Measurements from ENCODE around the gene MLPH. TPM values are rescaled to one million over a fixed set of nuclear protein-coding genes. Genes with fewer than 3 reads are reported as not detected.

The MLPH gene
- total RNA-seq, 1 donor from 2014 or later = not detected

DNA sequence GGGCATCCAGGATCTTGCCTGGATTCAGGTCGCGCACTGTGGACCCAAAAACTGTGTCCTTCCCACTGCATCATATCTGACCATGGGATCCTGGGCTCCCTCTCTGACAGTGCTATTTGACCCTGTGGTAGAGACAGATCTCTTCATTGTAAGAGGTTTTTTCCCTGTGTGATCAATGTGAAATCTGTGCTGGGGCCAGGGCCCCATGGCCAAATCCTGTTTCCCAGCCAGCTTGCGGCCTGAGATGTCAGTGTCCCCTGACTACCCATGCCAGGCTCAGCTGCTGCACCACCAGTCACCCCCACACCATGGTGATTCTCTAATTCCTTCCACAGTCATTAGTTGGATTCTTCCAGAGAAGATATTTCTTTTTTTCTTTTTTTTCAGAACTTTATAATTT is 82.8 kb downstream of the MLPH start:
- TF ChIP-seq EZH2 (IDR thresholded peaks at IDR 0.05) (no peak), EZH2phosphoT487 (IDR thresholded peaks at IDR 0.05) (no peak)
- TF ChIP-seq, protein P1, sequence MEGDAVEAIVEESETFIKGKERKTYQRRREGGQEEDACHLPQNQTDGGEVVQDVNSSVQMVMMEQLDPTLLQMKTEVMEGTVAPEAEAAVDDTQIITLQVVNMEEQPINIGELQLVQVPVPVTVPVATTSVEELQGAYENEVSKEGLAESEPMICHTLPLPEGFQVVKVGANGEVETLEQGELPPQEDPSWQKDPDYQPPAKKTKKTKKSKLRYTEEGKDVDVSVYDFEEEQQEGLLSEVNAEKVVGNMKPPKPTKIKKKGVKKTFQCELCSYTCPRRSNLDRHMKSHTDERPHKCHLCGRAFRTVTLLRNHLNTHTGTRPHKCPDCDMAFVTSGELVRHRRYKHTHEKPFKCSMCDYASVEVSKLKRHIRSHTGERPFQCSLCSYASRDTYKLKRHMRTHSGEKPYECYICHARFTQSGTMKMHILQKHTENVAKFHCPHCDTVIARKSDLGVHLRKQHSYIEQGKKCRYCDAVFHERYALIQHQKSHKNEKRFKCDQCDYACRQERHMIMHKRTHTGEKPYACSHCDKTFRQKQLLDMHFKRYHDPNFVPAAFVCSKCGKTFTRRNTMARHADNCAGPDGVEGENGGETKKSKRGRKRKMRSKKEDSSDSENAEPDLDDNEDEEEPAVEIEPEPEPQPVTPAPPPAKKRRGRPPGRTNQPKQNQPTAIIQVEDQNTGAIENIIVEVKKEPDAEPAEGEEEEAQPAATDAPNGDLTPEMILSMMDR (IDR thresholded peaks at IDR 0.05) = no peak
- no peak for DNase-seq (ENCODE audit: low spot score)
- Histone ChIP-seq H3K27ac (no peak overlapping the region), H3K4me3 (no peak overlapping the region), H3K4me2 (no peak overlapping the region), H4K20me1 (ENCODE audit: low read depth) (no peaks in the 10 kb centered on the region), H3K79me2 (ENCODE audit: low read depth) (no peaks in the 10 kb centered on the region), H3K27me3 (no peaks in the 10 kb centered on the region), H2AFZ (replicated peaks) (no peak overlapping the region), H3K36me3 (no peaks in the 10 kb centered on the region), H3K4me1 (no peaks in the 10 kb centered on the region), H3K9ac (no peak overlapping the region), H3K9me3 (ENCODE audit: low read depth) (no peaks in the 10 kb centered on the region), H3F3A (ENCODE audit: low read depth) (peaks cover 3% of the 10 kb centered on the region)
- no peak overlapping the region for H3K4me3 Mint-ChIP-seq
- H3K27me3 Mint-ChIP-seq (ENCODE audit: insufficient read depth, low read depth) = peaks cover 6% of the 10 kb centered on the region
- peaks cover 12% of the 10 kb centered on the region for H3K4me1 Mint-ChIP-seq
- H3K9me3 Mint-ChIP-seq = no peaks in the 10 kb centered on the region
- no peaks in the 10 kb centered on the region for H3K36me3 Mint-ChIP-seq
- H3K27ac Mint-ChIP-seq = no peak overlapping the region

DNA sequence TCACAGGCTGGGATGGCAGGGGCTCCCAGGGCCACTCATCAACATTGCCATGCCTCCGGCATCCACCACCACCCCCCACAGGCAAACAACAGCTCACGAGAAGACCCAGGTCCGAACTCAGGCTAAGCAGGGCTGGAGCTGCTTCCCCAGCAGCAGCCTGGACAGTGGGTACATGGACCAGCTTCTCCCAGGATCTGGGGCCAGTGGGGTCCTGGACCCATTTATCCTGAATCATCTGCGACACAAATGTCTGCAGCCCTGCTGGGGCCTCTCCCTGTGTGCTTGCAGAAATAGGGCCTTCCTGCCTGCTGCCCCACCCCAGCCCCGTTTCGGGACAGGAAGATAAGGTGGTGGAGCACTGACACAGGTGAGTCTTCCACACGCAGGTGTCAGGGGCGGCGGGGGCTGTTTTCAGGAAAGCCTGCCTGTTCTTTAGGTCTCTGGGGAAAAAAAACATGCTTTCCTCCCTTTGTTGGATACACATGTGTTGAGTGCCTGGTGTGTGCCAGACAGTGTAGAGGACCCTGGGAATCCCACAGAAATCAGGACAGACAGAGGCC is 83.8 kb downstream of the MLPH start:
- Histone ChIP-seq H2AFZ (replicated peaks) (no peak overlapping the region), H4K20me1 (ENCODE audit: low read depth) (no peaks in the 10 kb centered on the region), H3K9me3 (ENCODE audit: low read depth) (no peaks in the 10 kb centered on the region), H3K9ac (no peak overlapping the region), H3K4me2 (no peak overlapping the region), H3K79me2 (ENCODE audit: low read depth) (no peaks in the 10 kb centered on the region), H3K4me1 (no peaks in the 10 kb centered on the region), H3F3A (ENCODE audit: low read depth) (no peaks in the 10 kb centered on the region), H3K4me3 (no peak overlapping the region), H3K36me3 (no peaks in the 10 kb centered on the region), H3K27ac (no peak overlapping the region), H3K27me3 (no peaks in the 10 kb centered on the region)
- H3K4me1 Mint-ChIP-seq = peaks cover 12% of the 10 kb centered on the region
- H3K9me3 Mint-ChIP-seq = no peaks in the 10 kb centered on the region
- no peak overlapping the region for H3K4me3 Mint-ChIP-seq
- H3K27me3 Mint-ChIP-seq (ENCODE audit: insufficient read depth, low read depth) = peaks cover 6% of the 10 kb centered on the region
- no peak for DNase-seq (ENCODE audit: low spot score)
- H3K27ac Mint-ChIP-seq = no peak overlapping the region
- TF ChIP-seq EZH2phosphoT487 (IDR thresholded peaks at IDR 0.05) (no peak), EZH2 (IDR thresholded peaks at IDR 0.05) (no peak)
- TF ChIP-seq, protein P1 (IDR thresholded peaks at IDR 0.05) = no peak
- no peaks in the 10 kb centered on the region for H3K36me3 Mint-ChIP-seq

- Histone ChIP-seq H3K27ac (no peak overlapping the region), H2AFZ (replicated peaks) (no peak overlapping the region), H4K20me1 (ENCODE audit: low read depth) (no peaks in the 10 kb centered on the region), H3K9ac (no peak overlapping the region), H3F3A (ENCODE audit: low read depth) (no peaks in the 10 kb centered on the region), H3K36me3 (no peaks in the 10 kb centered on the region), H3K4me3 (no peak overlapping the region), H3K27me3 (no peaks in the 10 kb centered on the region), H3K79me2 (ENCODE audit: low read depth) (no peaks in the 10 kb centered on the region), H3K4me2 (no peak overlapping the region), H3K9me3 (ENCODE audit: low read depth) (no peaks in the 10 kb centered on the region), H3K4me1 (no peaks in the 10 kb centered on the region)
- no peak for TF ChIP-seq EZH2phosphoT487 (IDR thresholded peaks at IDR 0.05)
- TF ChIP-seq EZH2 (IDR thresholded peaks at IDR 0.05) = no peak
- TF ChIP-seq, protein P1 (IDR thresholded peaks at IDR 0.05) = no peak
- DNase-seq (ENCODE audit: low spot score) = no peak
- H3K27ac Mint-ChIP-seq = no peak overlapping the region
- H3K36me3 Mint-ChIP-seq = no peaks in the 10 kb centered on the region
- H3K4me3 Mint-ChIP-seq = peak overlapping the region; percentile 53
- H3K9me3 Mint-ChIP-seq = no peaks in the 10 kb centered on the region
- peaks cover 6% of the 10 kb centered on the region for H3K27me3 Mint-ChIP-seq (ENCODE audit: insufficient read depth, low read depth)
- peaks cover 12% of the 10 kb centered on the region for H3K4me1 Mint-ChIP-seq
Observed at GRCh38 chr2:237571551-237571950, 84.5 kb downstream of the MLPH start.

Data from neural progenitor cell (in vitro differentiated cells).